Measurements from ENCODE around the gene AMZ2. TPM values are rescaled to one million over a fixed set of nuclear protein-coding genes. Genes with fewer than 3 reads are reported as not detected.
"Not testable (repeated sequence)": the region's sequence is repeated elsewhere in the genome, so short reads cannot be mapped to it uniquely, and the experiment has no call there.

AMZ2 gene
- total RNA-seq, 1 experiment from 2014 or later, result 59.6 TPM

DNA sequence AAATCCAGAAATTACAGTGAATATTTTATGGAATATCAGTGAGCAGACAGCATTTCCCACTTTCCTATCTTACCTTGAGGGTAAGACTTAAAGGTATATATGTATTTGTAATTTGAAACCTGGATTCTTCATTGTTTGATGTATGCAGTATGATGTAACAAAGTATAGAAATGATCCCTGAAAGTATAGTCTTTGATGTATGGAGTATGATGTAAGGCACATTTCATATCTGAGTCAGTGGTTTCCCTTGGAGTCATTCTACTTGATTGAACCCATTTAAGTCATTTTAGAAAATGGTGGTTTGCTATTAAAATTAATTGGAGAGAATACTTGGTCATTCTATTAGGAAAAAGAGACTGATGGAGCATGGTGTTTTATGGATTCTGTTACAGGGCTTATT lies 10.1 kb downstream of the AMZ2 start:
- Histone ChIP-seq H3K9me3 (ENCODE audit: control insufficient read depth, insufficient read depth, low read depth, low read length) (no peaks in the 10 kb centered on the region), H3K4me3 (ENCODE audit: low read depth in 2 of 2, low read length in 2 of 2) (no peak overlapping the region), H3K27ac (ENCODE audit: low read length) (no peak overlapping the region), H3K36me3 (ENCODE audit: control insufficient read depth, insufficient read depth, low read length) (no peaks in the 10 kb centered on the region; the same call in 1 of the 2 replicates), H3K27me3 (ENCODE audit: control insufficient read depth, insufficient read depth, low read length) (no peaks in the 10 kb centered on the region), H3K4me1 (ENCODE audit: control insufficient read depth, insufficient read depth, low read length) (no peaks in the 10 kb centered on the region; the same call in 1 of the 2 replicates)
- ChIA-PET POLR2A (no interaction called here), CTCF (no interaction called here)
- TF ChIP-seq REST (IDR thresholded peaks at IDR 0.05; ENCODE audit: insufficient read depth in 1 of 2, low read depth in 2 of 2, low read length in 1 of 2), result no peak
- TF ChIP-seq POLR2AphosphoS5 (IDR thresholded peaks at IDR 0.05; ENCODE audit: low read depth, low read length), result no peak
- no peak for TF ChIP-seq CTCF (IDR thresholded peaks at IDR 0.05)
- no peak for TF ChIP-seq SIN3A (IDR thresholded peaks at IDR 0.05; ENCODE audit: borderline replicate concordance, insufficient read depth, low read depth, low read length)
- TF ChIP-seq TCF7L2 (IDR thresholded peaks at IDR 0.05; ENCODE audit: low read depth, low read length), result no peak
- intact Hi-C loops (cut with micrococcal nuclease; ENCODE audit: unreplicated experiment), result no loop called here
- no TSS peak for BruUV-seq (replicated peaks)
- ATAC-seq (no peak), DNase-seq (ENCODE audit: low read depth, low spot score) (no peak)
- in situ Hi-C loops (cut with HindIII; ENCODE audit: low pct_unique_long_range_greater_than_20kb, low sequenced_read_pairs), result no loop called here

- CTCF ChIA-PET; intact Hi-C loops (cut with micrococcal nuclease; ENCODE audit: unreplicated experiment); H3K36me3 ChIP-seq (ENCODE audit: control insufficient read depth, insufficient read depth, low read length); POLR2A ChIA-PET; in situ Hi-C loops (cut with HindIII; ENCODE audit: low pct_unique_long_range_greater_than_20kb, low sequenced_read_pairs); DNase-seq (ENCODE audit: low read depth, low spot score); H3K9me3 ChIP-seq (ENCODE audit: control insufficient read depth, insufficient read depth, low read depth, low read length); H3K4me1 ChIP-seq (ENCODE audit: control insufficient read depth, insufficient read depth, low read length); H3K27me3 ChIP-seq (ENCODE audit: control insufficient read depth, insufficient read depth, low read length); BruUV-seq (replicated peaks): not testable (repeated sequence)
- peak; percentile 94 for ATAC-seq
- Histone ChIP-seq H3K4me3 (ENCODE audit: low read depth in 2 of 2, low read length in 2 of 2) (peak overlapping the region; percentile 9 to 26; a peak in 3 of 4 replicates), H3K27ac (ENCODE audit: low read length) (peak overlapping the region; percentile 74)
These were observed 11.2 kb downstream of the AMZ2 start for GRCh38 chr17:68258890-68259647.

DNA sequence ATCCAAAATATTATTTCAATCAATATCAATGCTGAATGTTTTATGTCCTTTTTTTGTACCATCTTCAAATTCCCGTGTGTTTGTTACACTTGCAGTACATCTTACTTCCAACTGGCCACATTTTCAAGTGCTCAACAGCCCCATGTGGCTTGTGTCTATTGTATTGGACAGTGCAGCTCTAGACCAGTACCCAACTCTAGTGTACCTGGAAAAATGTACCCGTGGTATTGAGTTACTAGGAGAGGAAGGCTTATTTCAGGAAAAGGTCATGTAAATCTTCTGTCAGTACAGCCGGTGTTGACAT lies 11.8 kb downstream of the AMZ2 start:
- Histone ChIP-seq H3K27ac (ENCODE audit: low read length) (0 out of 2 replicates have a peak overlapping the region, but pooled peaks have one; percentile 17), H3K4me3 (ENCODE audit: low read depth in 2 of 2, low read length in 2 of 2) (peak overlapping the region in 1 of 2 experiments; percentile 9; a peak in 2 of 4 replicates)
- H3K9me3 ChIP-seq (ENCODE audit: control insufficient read depth, insufficient read depth, low read depth, low read length); H3K4me1 ChIP-seq (ENCODE audit: control insufficient read depth, insufficient read depth, low read length); CTCF ChIA-PET; H3K36me3 ChIP-seq (ENCODE audit: control insufficient read depth, insufficient read depth, low read length); in situ Hi-C loops (cut with HindIII; ENCODE audit: low pct_unique_long_range_greater_than_20kb, low sequenced_read_pairs); intact Hi-C loops (cut with micrococcal nuclease; ENCODE audit: unreplicated experiment); POLR2A ChIA-PET; H3K27me3 ChIP-seq (ENCODE audit: control insufficient read depth, insufficient read depth, low read length); DNase-seq (ENCODE audit: low read depth, low spot score); BruUV-seq (replicated peaks); ATAC-seq: not testable (repeated sequence)
